Head of caudate nucleus (tissue), 42 donors: ENCODE data around the gene MAP1S.
A peak's percentile ranks its signal among the peaks of the same experiment; 100 is the strongest.

ENCODE experiments used
- DNase-seq, 42 donors: peaks; one replicate each; pipeline versions ENCODE4 v3.0.0 to v3.0.0-alpha.2; 2020 to 2021; ENCODE audit warnings: mixed read lengths in 7 of 42
- intact Hi-C: fragments of 100-400 bp; cut with DNase I; formaldehyde crosslinking; loops from one replicate; pipeline ENCODE4 v1.15.0; 2022

The MAP1S gene

GRCh38 chr19:17726964-17727773 lies 7.9 kb downstream of the MAP1S start:
- intact Hi-C loops, result no loop called here

DNA sequence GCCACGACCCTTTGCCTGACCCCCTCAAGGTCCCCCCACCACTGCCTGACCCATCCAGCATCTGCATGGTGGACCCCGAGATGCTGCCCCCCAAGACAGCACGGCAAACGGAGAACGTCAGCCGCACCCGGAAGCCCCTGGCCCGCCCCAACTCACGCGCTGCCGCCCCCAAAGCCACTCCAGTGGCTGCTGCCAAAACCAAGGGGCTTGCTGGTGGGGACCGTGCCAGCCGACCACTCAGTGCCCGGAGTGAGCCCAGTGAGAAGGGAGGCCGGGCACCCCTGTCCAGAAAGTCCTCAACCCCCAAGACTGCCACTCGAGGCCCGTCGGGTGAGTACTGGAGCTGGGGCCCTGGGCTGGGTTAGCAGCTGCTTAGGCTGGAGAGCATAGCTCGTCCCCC lies 8.6 kb downstream of the MAP1S start:
- intact Hi-C loops, result no loop called here
- no peak for DNase-seq

More at GRCh38 chr19:17726964-17727773, 7.9 kb downstream of the MAP1S start:
- DNase-seq, result no peak

GRCh38 chr19:17733127-17733526 lies 13.8 kb downstream of the MAP1S start:
- no peak for DNase-seq
- intact Hi-C loops, result no loop called here

- no peak for DNase-seq
- intact Hi-C loops, result loop anchor here (2.0 kb wide), 1 partner anchor 41 kb away; no protein-coding TSS in a partner anchor
Observed at GRCh38 chr19:17734146-17734545, 14.9 kb downstream of the MAP1S start.

DNA sequence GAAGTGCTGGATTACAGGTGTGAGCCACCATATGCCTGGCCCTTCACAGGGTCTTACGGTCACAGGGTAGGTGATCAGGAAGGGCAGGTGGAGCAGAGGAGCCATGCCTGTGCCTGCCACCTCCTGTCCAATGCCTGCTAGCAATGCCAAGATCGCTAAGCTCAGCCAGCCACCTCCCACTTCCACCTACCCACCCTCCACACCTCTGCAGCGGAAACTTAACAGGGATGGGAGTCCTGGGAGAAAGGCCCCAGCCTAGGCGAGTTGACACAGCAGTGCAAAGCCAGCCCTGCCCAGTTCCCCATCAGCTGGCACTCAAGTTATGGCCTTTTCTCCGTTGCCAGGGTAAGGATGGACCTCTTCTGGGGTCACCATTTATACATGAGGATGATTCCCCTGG lies 16.1 kb downstream of the MAP1S start:
- intact Hi-C loops, result loop anchor here (2.0 kb wide), 1 partner anchor 39 kb away; no protein-coding TSS in a partner anchor
- DNase-seq, result no peak

- DNase-seq, result no peak
- intact Hi-C loops, result no loop called here
Observed at GRCh38 chr19:17737690-17738153, 18.4 kb downstream of the MAP1S start.

GRCh38 chr19:17739121-17739875 lies 20.0 kb downstream of the MAP1S start:
- peak in 29 of 42 donors; percentile 30 to 79 (median 61) for DNase-seq
- intact Hi-C loops, result no loop called here

- intact Hi-C loops, result no loop called here
- no peak for DNase-seq
Observed at GRCh38 chr19:17741456-17741855, 22.2 kb downstream of the MAP1S start.

DNA sequence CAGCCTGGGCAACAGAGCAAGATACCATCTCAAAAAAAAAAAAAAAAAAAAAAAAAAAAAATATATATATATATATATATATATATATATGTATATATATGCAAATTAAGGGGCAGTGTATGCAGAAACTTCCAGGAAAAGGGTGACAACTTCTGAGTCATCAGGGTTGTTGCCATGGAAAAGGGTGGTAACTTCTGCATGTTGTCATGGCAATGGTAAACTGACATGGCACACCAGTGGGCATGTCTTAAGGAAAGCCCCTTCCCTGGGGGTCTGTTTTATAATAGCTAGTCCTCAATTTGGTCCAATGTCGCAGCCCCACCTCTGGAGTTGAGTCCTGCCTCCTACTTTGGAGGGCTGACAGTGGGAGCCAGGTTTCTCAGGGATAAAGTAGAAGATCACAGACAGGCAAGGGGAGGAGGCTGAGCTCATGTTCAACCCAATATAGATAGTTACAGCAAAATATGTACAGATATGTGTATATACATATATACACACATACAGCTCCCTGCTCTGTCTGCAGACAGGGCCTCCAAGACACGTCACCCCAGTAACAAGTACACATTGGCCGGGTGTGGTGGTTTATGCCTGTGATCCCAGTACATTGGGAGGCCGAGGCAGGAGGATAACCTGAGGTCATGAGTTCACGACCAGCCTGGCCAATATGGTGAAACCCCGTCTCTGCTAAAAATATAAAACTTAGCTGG lies 24.7 kb downstream of the MAP1S start:
- DNase-seq, result no peak
- intact Hi-C loops, result no loop called here

GRCh38 chr19:17747205-17748098 lies 28.2 kb downstream of the MAP1S start:
- DNase-seq, result peak; percentile 96 to 99 (median 98)
- intact Hi-C loops, result no loop called here

DNA sequence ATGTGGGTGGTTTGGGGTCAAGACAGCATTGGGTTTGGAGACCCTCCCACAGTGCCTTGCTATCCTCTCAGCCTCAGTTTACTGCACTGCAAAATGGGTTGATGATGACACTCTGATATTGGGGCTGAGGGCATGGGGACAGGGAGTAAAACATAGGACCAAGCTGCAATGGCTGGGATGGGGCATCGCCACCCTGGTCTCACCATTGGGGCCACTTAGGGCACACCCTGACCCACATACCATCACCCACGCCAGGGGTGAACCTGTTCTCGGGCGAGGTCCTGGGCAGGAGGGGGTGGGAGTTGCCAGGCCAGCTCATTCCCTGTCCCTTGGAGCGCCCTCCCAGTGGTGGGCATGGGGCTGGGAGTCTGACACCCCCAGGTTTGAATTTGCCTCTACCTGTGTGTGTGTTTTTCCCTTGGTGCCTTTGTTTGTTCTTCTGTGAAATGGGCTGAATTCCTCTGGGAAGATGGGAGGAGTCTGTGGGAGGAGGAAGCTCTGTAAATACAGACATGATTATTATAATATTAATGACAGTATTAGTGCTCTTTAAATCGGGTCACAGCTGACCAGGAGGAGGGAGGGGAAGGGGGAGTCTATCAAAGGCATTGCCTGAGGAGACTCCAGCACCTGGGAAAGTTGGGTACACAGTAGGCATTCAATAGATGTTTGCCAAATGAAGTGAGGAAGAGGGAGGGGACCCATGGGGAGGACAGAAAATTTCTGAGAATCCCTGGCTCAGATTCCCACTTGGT lies 29.8 kb downstream of the MAP1S start:
- no peak for DNase-seq
- intact Hi-C loops, result no loop called here

- intact Hi-C loops, result no loop called here
- peak in 10 of 42 donors; percentile 11 to 60 (median 43) for DNase-seq
Observed at GRCh38 chr19:17749912-17750317, 30.6 kb downstream of the MAP1S start.

- peak in 30 of 42 donors; percentile 21 to 69 (median 54) for DNase-seq
Observed at GRCh38 chr19:17751103-17751911, 32.0 kb downstream of the MAP1S start, which contains the start of gene FCHO1. FCHO1 (plus strand) TSS chr19:17751477; CDS start chr19:17755165, 3,688 bp downstream.

GRCh38 chr19:17751912-17752273 lies 32.6 kb downstream of the MAP1S start:
- intact Hi-C loops, result no loop called here
- no peak for DNase-seq

More at GRCh38 chr19:17751103-17751911, 32.0 kb downstream of the MAP1S start, which contains the start of gene FCHO1:
- intact Hi-C loops, result no loop called here

DNA sequence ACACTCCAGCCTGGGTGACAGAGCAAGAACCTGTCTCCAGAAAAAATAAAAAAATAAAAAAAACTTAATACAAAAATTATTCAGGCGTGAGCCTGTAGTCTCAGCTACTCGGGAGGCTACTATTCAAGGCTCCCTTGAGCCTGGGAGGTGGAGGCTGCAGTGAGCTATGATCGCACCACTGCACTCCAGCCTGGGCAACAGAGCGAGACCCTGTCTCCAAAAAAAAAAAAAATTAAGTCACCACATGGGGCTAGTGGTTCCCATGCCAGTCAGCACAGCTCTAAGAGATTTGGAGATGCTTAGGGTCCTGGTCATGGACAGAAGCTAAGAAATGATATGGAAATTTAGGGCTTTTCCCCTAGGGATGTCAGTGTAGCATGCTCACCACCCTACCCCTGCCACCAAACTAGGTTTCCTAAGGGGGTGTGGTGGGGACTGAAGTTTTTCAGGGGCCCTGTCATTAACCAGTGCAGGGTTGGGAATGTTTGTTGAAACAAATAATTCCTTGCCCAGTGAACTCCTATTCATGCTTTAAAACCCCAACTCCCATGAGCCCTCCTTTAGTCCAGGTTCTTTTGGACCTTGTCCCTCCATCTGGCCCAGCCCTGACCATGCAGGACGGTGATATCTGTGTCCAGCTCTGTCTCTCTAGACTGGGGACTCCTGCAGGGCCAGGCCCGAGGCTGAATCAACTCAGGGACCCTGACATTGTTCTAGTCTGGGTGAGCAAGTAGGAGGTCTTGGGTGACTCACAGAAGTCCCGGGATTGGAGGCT lies 33.8 kb downstream of the MAP1S start:
- DNase-seq, result no peak
- intact Hi-C loops, result no loop called here

- intact Hi-C loops, result no loop called here
- DNase-seq, result peak; percentile 68 to 95 (median 85)
Observed at GRCh38 chr19:17753976-17754375, 34.7 kb downstream of the MAP1S start.
